HepG2 (cell line): ENCODE results near the gene TAF1B.

Experiments
- CEBPB ChIP-seq: IDR thresholded peaks from 2 replicates; pipeline ENCODE4 v1.6.1; 2011; ENCODE audit warnings: low read depth, low read length, improper control_type of control experiment, borderline replicate concordance
- EZH2 ChIP-seq: conservative IDR thresholded peaks from 2 replicates; pipeline ENCODE4 v1.6.1; 2012; ENCODE audit warnings: mild to moderate bottlenecking, low read depth, low read length, moderate library complexity
- FOXA1 ChIP-seq, 2 experiments: fragments of 450-650 bp in 1 of 2; sonication (generic) in 1 of 2; formaldehyde crosslinking in 1 of 2; IDR thresholded peaks; 2 replicates each; pipeline versions ENCODE4 v1.4.0 to v1.6.1; 2016 to 2020; ENCODE audit warnings: missing genetic modification reagents in 1 of 2
- FOXK2 ChIP-seq: fragments of 450-650 bp; IDR thresholded peaks from 2 replicates; pipeline ENCODE4 v1.6.1; 2016
- GABPB1 ChIP-seq: IDR thresholded peaks from 2 replicates; pipeline ENCODE4 v1.6.1; 2016; ENCODE audit warnings: mild to moderate bottlenecking, missing genetic modification reagents, moderate library complexity, missing compliant biosample characterization
- JARID2 ChIP-seq: sonication (generic); formaldehyde crosslinking; IDR thresholded peaks from 2 replicates; pipeline ENCODE4 v1.8.1; 2023; ENCODE audit warnings: missing genetic modification reagents, inconsistent platforms; ENCODE audit not compliant: insufficient replicate concordance
- NBN ChIP-seq: fragments of 450-650 bp; conservative IDR thresholded peaks from 2 replicates; pipeline ENCODE4 v1.6.1; 2017
- POLR2AphosphoS5 ChIP-seq: IDR thresholded peaks from 2 replicates; pipeline ENCODE4 v1.6.1; 2012; ENCODE audit warnings: low read depth, low read length
- SMAD3 ChIP-seq: sonication (generic); formaldehyde crosslinking; IDR thresholded peaks from 2 replicates; pipeline ENCODE4 v1.4.0; 2020; ENCODE audit warnings: missing genetic modification reagents
- WIZ ChIP-seq: sonication (generic); formaldehyde crosslinking; IDR thresholded peaks from 2 replicates; pipeline ENCODE4 v1.5.1; 2020; ENCODE audit warnings: mild to moderate bottlenecking, missing genetic modification reagents
- ZMYM4 ChIP-seq: sonication (generic); formaldehyde crosslinking; IDR thresholded peaks from 2 replicates; pipeline ENCODE4 v1.8.1; 2023; ENCODE audit warnings: mild to moderate bottlenecking, missing genetic modification reagents
- TF ChIP-seq, protein P1 (sequence below), 2 experiments: sonication (generic) in 1 of 2; formaldehyde crosslinking in 1 of 2; IDR thresholded peaks; 2 replicates each; pipeline versions ENCODE4 v1.5.1 to v1.6.1; 2011 to 2020; ENCODE audit warnings: borderline replicate concordance in 1 of 2, low read depth in 1 of 2, low read length in 1 of 2, mild to moderate bottlenecking in 1 of 2, missing genetic modification reagents in 1 of 2, moderate library complexity in 1 of 2
- TF ChIP-seq, protein P2 (sequence below): sonication (generic); formaldehyde crosslinking; IDR thresholded peaks from 2 replicates; pipeline ENCODE4 v1.5.0; 2020; ENCODE audit warnings: mild to moderate bottlenecking, missing genetic modification reagents, moderate library complexity
- TF ChIP-seq, protein P3 (sequence below): sonication (generic); formaldehyde crosslinking; conservative IDR thresholded peaks from 2 replicates; pipeline ENCODE4 v1.8.1; 2023; ENCODE audit warnings: missing genetic modification reagents

DNA sequence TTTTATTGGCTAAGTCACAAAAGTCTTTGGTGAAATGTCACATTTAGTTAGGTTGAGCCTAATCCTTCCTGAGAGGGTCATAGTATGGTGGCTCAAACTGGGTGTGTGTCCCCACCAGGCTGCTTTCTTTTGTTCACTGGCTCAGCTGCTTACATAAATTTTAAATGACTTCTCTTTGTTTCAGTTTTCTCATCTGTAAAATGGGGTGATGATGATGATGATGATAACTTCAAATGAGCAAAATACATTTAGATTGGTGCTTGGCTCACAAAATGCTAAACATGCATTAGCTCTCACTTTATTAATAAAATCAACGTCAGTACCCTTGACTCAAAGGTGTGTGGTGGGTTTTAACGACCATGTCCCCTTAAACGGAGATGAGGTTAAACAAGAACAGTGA lies 7.2 kb upstream of the TAF1B start:
- TF ChIP-seq, protein P1, sequence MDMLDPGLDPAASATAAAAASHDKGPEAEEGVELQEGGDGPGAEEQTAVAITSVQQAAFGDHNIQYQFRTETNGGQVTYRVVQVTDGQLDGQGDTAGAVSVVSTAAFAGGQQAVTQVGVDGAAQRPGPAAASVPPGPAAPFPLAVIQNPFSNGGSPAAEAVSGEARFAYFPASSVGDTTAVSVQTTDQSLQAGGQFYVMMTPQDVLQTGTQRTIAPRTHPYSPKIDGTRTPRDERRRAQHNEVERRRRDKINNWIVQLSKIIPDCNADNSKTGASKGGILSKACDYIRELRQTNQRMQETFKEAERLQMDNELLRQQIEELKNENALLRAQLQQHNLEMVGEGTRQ (IDR thresholded peaks at IDR 0.05; ENCODE audit: low read depth, low read length): no peak
- TF ChIP-seq, protein P1 (CRISPR knock-in tag; IDR thresholded peaks at IDR 0.05; ENCODE audit: borderline replicate concordance): no peak
- TF ChIP-seq POLR2AphosphoS5: no peak
- no peak for TF ChIP-seq CEBPB
- no peak for TF ChIP-seq FOXK2
- TF ChIP-seq, protein P2, sequence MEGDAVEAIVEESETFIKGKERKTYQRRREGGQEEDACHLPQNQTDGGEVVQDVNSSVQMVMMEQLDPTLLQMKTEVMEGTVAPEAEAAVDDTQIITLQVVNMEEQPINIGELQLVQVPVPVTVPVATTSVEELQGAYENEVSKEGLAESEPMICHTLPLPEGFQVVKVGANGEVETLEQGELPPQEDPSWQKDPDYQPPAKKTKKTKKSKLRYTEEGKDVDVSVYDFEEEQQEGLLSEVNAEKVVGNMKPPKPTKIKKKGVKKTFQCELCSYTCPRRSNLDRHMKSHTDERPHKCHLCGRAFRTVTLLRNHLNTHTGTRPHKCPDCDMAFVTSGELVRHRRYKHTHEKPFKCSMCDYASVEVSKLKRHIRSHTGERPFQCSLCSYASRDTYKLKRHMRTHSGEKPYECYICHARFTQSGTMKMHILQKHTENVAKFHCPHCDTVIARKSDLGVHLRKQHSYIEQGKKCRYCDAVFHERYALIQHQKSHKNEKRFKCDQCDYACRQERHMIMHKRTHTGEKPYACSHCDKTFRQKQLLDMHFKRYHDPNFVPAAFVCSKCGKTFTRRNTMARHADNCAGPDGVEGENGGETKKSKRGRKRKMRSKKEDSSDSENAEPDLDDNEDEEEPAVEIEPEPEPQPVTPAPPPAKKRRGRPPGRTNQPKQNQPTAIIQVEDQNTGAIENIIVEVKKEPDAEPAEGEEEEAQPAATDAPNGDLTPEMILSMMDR (CRISPR knock-in tag): no peak
- no peak for TF ChIP-seq SMAD3 (CRISPR knock-in tag)
- TF ChIP-seq JARID2: no peak
- TF ChIP-seq FOXA1 (IDR thresholded peaks at IDR 0.05): no peak
- TF ChIP-seq FOXA1 (CRISPR knock-in tag; IDR thresholded peaks at IDR 0.05): no peak
- TF ChIP-seq, protein P3, sequence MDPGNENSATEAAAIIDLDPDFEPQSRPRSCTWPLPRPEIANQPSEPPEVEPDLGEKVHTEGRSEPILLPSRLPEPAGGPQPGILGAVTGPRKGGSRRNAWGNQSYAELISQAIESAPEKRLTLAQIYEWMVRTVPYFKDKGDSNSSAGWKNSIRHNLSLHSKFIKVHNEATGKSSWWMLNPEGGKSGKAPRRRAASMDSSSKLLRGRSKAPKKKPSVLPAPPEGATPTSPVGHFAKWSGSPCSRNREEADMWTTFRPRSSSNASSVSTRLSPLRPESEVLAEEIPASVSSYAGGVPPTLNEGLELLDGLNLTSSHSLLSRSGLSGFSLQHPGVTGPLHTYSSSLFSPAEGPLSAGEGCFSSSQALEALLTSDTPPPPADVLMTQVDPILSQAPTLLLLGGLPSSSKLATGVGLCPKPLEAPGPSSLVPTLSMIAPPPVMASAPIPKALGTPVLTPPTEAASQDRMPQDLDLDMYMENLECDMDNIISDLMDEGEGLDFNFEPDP (CRISPR knock-in tag): no peak
- TF ChIP-seq ZMYM4 (CRISPR knock-in tag): no peak
- no peak for TF ChIP-seq WIZ (CRISPR knock-in tag)
- TF ChIP-seq GABPB1 (CRISPR knock-in tag): no peak
- no peak for TF ChIP-seq NBN
- TF ChIP-seq EZH2: no peak
